CD4-positive, CD25-positive, alpha-beta regulatory T cell (primary cell): ENCODE data around the gene PSMA5. TPM values are rescaled to one million over a fixed set of nuclear protein-coding genes. Genes with fewer than 3 reads are reported as not detected.
"Not testable (repeated sequence)": the region's sequence is repeated elsewhere in the genome, so short reads cannot be mapped to it uniquely, and the experiment has no call there.

ENCODE experiments used
- ATAC-seq, 2 donors: fragments of 150-1000 bp; cut with Tn5 transposase; one replicate each; pipeline ENCODE4 v1.10.0; 2021; ENCODE audit warnings: low read depth in 2 of 2, moderate number of reproducible peaks in 2 of 2, moderate library complexity in 1 of 2
- DNase-seq, 3 donors: peaks; one replicate each; pipeline versions ENCODE4 v3.0.0 to v3.0.0-alpha.2; 2012 to 2022; ENCODE audit warnings: mixed read lengths in 1 of 3
- H3K27ac ChIP-seq: one replicate; pipeline ENCODE4 v1.7.0; 2013; ENCODE audit warnings: mild to moderate bottlenecking, low read length; ENCODE audit not compliant: insufficient read depth, poor library complexity, severe bottlenecking
- H3K27me3 ChIP-seq: one replicate; pipeline ENCODE4 v1.7.0; 2013; ENCODE audit warnings: low read length; ENCODE audit not compliant: control insufficient read depth, insufficient read depth
- H3K36me3 ChIP-seq: one replicate; pipeline ENCODE4 v1.7.0; 2013; ENCODE audit warnings: mild to moderate bottlenecking, low read length, moderate library complexity; ENCODE audit not compliant: control insufficient read depth, insufficient read depth
- H3K4me1 ChIP-seq: 2 replicates; pipeline ENCODE4 v1.7.0; 2013; ENCODE audit warnings: mild to moderate bottlenecking, low read length; ENCODE audit not compliant: insufficient read depth, control insufficient read depth, poor library complexity, severe bottlenecking
- H3K4me3 ChIP-seq: one replicate; pipeline ENCODE4 v1.7.0; 2013; ENCODE audit warnings: low read depth, mild to moderate bottlenecking, low read length, moderate library complexity
- H3K9me3 ChIP-seq, 2 experiments: 1 replicate in 1 of 2; 2 replicates in 1 of 2; pipeline ENCODE4 v1.7.0; 2013; ENCODE audit warnings: low read length in 2 of 2, mild to moderate bottlenecking in 1 of 2, moderate library complexity in 1 of 2; ENCODE audit not compliant: control insufficient read depth in 2 of 2
- H3K27ac Mint-ChIP-seq, 3 donors: one replicate each; pipeline ENCODE4 v1.8.0; 2020 to 2022; ENCODE audit warnings: mild to moderate bottlenecking in 3 of 3, mixed read lengths in 3 of 3, moderate library complexity in 2 of 3
- H3K27me3 Mint-ChIP-seq: one replicate; pipeline ENCODE4 v1.8.0; 2022; ENCODE audit warnings: mild to moderate bottlenecking, mixed read lengths
- H3K36me3 Mint-ChIP-seq: one replicate; pipeline ENCODE4 v1.8.0; 2020; ENCODE audit warnings: mixed read lengths
- H3K4me1 Mint-ChIP-seq, 4 donors: one replicate each; pipeline ENCODE4 v1.8.0; 2020 to 2022; ENCODE audit warnings: mixed read lengths in 4 of 4, mild to moderate bottlenecking in 1 of 4
- H3K4me3 Mint-ChIP-seq, 4 donors: one replicate each; pipeline ENCODE4 v1.8.0; 2020 to 2022; ENCODE audit warnings: mild to moderate bottlenecking in 4 of 4, mixed read lengths in 4 of 4, moderate library complexity in 3 of 4
- H3K9me3 Mint-ChIP-seq, 7 donors: one replicate each; pipeline ENCODE4 v1.8.0; 2020 to 2022; ENCODE audit warnings: mixed read lengths in 7 of 7, mild to moderate bottlenecking in 3 of 7, moderate library complexity in 2 of 7
- polyA plus RNA-seq, 4 donors: library from polyadenylated mRNA; unstranded; fragments of 300-500 nt; fragmentation: Illumina TruSeq; gene quantifications; one replicate each; pipeline ENCODE4 v1.2.3, GENCODE V29; 2021
- total RNA-seq: library from RNA; stranded (reverse); gene quantifications from one replicate; pipeline ENCODE4 v1.2.3, GENCODE V29; 2022

Gene PSMA5
- total RNA-seq (61.5 TPM), polyA plus RNA-seq (100 to 1,000 TPM; 121 to 207 (median 153) TPM)

DNA sequence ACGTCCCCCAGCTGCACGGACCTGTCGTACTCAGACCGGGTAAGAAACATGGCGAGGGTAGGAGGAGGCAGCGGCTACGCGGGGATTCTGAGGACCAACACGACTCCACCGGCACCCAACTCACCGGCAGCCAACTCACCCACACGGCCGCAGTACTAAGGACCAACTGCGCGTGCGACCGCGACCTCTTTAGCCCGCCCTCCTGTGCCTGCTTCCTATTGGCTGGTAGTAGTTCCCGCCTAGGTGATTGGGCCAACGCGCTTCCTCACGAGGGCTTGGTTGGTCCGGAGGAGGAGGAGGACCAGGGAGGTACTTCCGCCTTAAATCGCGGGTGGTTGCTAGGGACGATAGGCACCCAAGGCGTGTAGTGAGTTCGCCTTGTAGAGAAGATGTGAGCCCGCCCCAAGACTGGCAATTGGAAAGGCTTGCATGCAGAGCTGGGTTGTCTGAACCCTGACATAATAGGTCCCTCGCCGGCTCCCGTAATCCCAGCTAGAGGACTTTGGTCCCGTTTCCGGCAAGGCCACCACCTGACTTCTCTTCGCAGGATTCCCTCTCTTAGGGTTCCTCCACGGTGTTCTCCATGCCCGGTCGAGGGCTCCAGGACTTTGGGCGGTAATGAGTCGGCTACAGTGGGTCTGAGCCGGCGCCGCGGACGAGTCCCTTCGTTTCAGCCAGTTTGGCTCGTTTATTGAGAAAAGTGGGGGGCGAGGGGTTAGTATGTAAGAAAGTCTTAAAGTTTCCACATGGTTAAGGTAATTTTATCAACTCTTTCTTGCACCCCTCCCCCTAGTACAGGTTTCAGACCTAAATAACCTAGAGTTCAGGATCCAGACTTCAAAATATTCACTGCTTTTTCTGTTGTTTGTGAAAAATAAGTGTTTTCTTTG, at the start of gene PSMA5:
Gene PSMA5, minus strand, starts transcription at position 168 of the 890 bp plus-strand sequence. Its CDS starts 118 bp downstream, at position 50.
- H3K27ac ChIP-seq = peak within 1 kb of the TSS; percentile 95
- ATAC-seq (peak; percentile 95 to 96), DNase-seq (peak; percentile 94 to 100 (median 96))
- peaks cover 3% of the 10 kb centered on the region for H3K36me3 Mint-ChIP-seq
- peak within 1 kb of the TSS; percentile 97 to 99 (median 99) for H3K27ac Mint-ChIP-seq
- H3K4me3 Mint-ChIP-seq = peak within 1 kb of the TSS; percentile 98 to 99 (median 99)
- no peaks in the 10 kb centered on the region for H3K9me3 Mint-ChIP-seq
- H3K4me1 ChIP-seq = peaks cover 50% of the 10 kb centered on the region
- no peaks in the 10 kb centered on the region for H3K27me3 Mint-ChIP-seq
- H3K4me1 Mint-ChIP-seq = peaks cover 12 to 45% (median 36%) of the 10 kb centered on the region in 4 donors
- no peaks in the 10 kb centered on the region for H3K36me3 ChIP-seq
- no peaks in the 10 kb centered on the region for H3K9me3 ChIP-seq
- H3K4me3 ChIP-seq = peak within 1 kb of the TSS; percentile 98
- H3K27me3 ChIP-seq = no peaks in the 10 kb centered on the region

DNA sequence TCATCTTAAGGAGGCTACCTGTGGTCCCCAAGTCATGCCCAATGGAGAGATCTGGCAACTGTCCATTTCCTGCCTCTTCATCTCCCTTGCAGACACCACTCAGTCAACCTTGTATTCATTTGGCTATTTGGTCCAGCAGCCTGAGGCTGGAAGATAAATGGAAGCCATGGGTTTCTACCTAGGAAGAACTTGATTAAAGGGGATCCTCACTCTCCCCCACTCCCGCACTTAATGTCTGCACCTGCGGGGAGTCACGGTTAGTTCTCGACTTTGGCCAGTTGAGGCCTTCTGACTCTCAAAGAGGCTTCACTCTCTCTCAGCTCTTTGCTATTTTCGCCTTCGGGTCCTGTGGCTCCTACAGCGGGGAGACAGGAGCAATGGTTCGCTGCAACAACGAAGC, 49.0 kb upstream of the PSMA5 start:
- H3K9me3 ChIP-seq = no peaks in the 10 kb centered on the region
- Mint-ChIP-seq H3K27ac (no peak overlapping the region), H3K4me3 (no peak overlapping the region), H3K36me3 (no peaks in the 10 kb centered on the region), H3K4me1 (peaks cover 0 to 8% (median 4%) of the 10 kb centered on the region in 4 donors), H3K9me3 (peaks cover 0 to 2% (median 0%) of the 10 kb centered on the region in 7 donors), H3K27me3 (peaks cover 59% of the 10 kb centered on the region)
- no peak overlapping the region for H3K4me3 ChIP-seq
- H3K4me1 ChIP-seq = no peaks in the 10 kb centered on the region
- DNase-seq = no peak
- peaks cover 21% of the 10 kb centered on the region for H3K27me3 ChIP-seq
- H3K27ac ChIP-seq = no peak overlapping the region
- no peaks in the 10 kb centered on the region for H3K36me3 ChIP-seq
- ATAC-seq = no peak

DNA sequence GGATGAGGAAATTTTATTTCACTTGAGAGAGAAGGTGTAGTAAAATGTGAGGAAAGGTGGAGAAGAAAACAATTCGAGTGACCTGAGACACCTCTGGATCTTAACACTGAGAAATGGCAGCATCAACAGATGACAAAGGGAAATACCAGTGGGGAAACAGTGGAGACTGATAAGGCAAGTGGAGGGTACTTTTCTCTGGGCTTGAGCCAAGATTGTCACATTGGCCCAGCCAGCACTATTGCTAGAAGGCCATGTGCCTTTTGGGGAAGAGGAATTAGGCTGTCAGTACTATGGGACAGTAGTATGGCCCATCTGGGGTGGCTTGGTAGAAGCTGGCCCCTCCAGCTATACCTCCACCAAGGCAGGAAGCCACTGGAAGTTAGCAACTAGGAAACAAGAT, 48.4 kb upstream of the PSMA5 start:
- H3K9me3 Mint-ChIP-seq = peaks cover 0 to 2% (median 0%) of the 10 kb centered on the region in 7 donors
- Histone ChIP-seq H3K27me3 (peaks cover 27% of the 10 kb centered on the region), H3K4me3 (no peak overlapping the region), H3K4me1 (no peaks in the 10 kb centered on the region), H3K27ac (no peak overlapping the region), H3K9me3 (no peaks in the 10 kb centered on the region), H3K36me3 (no peaks in the 10 kb centered on the region)
- peaks cover 0 to 8% (median 4%) of the 10 kb centered on the region in 4 donors for H3K4me1 Mint-ChIP-seq
- no peak overlapping the region for H3K27ac Mint-ChIP-seq
- DNase-seq = no peak
- peaks cover 65% of the 10 kb centered on the region for H3K27me3 Mint-ChIP-seq
- no peak for ATAC-seq
- H3K4me3 Mint-ChIP-seq = no peak overlapping the region
- H3K36me3 Mint-ChIP-seq = no peaks in the 10 kb centered on the region

DNA sequence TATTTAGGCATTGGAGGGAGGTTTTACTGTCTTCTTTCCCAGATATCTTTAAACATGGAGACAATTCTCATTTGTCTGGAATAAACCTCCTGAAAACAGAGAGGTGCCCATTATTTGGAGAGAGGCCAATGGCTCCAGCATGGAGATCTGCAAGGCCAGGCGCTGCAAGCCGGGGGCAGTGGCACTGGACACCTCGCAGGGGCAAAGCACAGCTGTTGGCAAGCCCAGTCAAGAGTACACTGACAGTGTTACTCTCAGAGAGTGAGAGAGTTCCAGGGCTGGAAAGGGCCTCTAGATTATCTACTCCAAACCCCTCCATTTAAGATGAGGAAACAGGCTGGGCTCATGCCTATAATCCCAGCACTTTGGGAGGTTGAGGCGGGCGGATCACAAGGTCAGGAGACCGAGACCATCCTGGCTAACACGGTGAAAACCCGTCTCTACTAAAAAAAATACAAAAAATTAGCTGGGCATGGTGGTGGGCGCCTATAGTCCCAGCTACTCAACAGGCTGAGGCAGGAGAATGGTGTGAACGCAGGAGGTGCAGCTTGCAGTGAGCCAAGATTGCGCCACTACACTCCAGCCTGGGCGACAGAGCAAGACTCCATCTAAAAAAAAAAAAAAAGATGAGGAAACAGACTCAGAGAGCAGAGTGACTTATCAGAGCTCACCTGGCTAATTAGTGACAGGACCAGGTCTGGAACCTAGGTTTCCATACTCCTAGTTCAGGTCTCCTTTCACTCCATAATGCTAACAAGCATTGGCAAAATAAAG, 47.2 kb upstream of the PSMA5 start:
- not testable (repeated sequence) for ATAC-seq, H3K4me3 ChIP-seq, H3K4me1 Mint-ChIP-seq, H3K4me1 ChIP-seq, H3K27ac Mint-ChIP-seq, H3K9me3 ChIP-seq, DNase-seq, H3K36me3 Mint-ChIP-seq, H3K36me3 ChIP-seq, H3K27ac ChIP-seq, H3K4me3 Mint-ChIP-seq, H3K9me3 Mint-ChIP-seq
- peaks cover 32% of the 10 kb centered on the region for H3K27me3 ChIP-seq
- H3K27me3 Mint-ChIP-seq = peaks cover 75% of the 10 kb centered on the region

DNA sequence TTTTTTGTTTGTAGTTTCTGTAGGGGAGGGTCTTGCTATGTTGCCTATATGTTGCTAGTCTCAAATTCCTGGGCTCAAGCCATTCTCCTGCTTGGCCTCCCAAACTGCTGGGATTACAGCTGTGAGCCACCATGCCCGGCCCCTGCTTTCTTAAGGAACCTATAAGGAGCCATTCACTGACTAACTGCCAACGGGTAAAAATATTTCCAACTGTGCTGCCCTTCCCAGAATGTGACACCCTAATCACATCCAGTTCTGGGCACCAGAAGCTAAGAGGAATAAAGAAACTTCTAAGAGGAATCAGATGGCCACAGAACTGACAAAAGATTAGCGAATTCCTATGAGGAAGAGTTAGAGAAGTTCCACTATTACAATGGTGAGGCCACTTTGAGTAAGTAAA, 46.5 kb upstream of the PSMA5 start:
- H3K9me3 Mint-ChIP-seq = peaks cover 0 to 2% (median 0%) of the 10 kb centered on the region in 7 donors
- Histone ChIP-seq H3K4me1 (no peaks in the 10 kb centered on the region), H3K9me3 (no peaks in the 10 kb centered on the region), H3K4me3 (no peak overlapping the region), H3K27me3 (peaks cover 38% of the 10 kb centered on the region), H3K36me3 (no peaks in the 10 kb centered on the region), H3K27ac (no peak overlapping the region)
- H3K4me3 Mint-ChIP-seq = no peak overlapping the region
- peaks cover 79% of the 10 kb centered on the region for H3K27me3 Mint-ChIP-seq
- H3K36me3 Mint-ChIP-seq = no peaks in the 10 kb centered on the region
- no peaks in the 10 kb centered on the region for H3K4me1 Mint-ChIP-seq
- H3K27ac Mint-ChIP-seq = no peak overlapping the region
- DNase-seq (no peak), ATAC-seq (no peak)

DNA sequence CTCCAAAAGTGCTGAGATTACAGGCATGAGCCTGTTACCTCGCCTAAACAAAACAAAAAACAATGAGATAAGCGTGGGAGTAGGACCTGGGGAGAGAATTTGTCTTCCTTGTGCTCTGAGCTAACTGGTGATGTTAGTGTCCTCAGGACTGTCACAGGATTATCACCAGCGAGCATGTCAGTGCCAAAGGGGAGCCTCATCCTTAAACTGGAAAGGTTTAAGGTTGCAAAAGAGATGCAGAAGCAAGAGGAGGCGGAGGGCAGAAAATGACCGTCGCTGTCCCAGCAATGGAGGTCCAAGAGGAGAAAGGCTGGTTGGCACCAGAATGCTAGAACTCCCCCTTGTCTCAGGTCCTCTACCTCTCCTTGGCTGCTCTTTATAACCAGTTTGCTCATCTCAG, 44.0 kb upstream of the PSMA5 start:
- H3K36me3 ChIP-seq = no peaks in the 10 kb centered on the region
- Mint-ChIP-seq H3K9me3 (peaks cover 0 to 3% (median 0%) of the 10 kb centered on the region in 7 donors), H3K27me3 (peaks cover 82% of the 10 kb centered on the region), H3K4me3 (no peak overlapping the region), H3K4me1 (peaks cover 0 to 7% (median 5%) of the 10 kb centered on the region in 4 donors), H3K27ac (no peak overlapping the region), H3K36me3 (no peaks in the 10 kb centered on the region)
- H3K4me1 ChIP-seq = peaks cover 11% of the 10 kb centered on the region
- H3K27ac ChIP-seq = no peak overlapping the region
- DNase-seq (no peak), ATAC-seq (no peak)
- H3K4me3 ChIP-seq = no peak overlapping the region
- H3K9me3 ChIP-seq = no peaks in the 10 kb centered on the region
- H3K27me3 ChIP-seq = peaks cover 40% of the 10 kb centered on the region

DNA sequence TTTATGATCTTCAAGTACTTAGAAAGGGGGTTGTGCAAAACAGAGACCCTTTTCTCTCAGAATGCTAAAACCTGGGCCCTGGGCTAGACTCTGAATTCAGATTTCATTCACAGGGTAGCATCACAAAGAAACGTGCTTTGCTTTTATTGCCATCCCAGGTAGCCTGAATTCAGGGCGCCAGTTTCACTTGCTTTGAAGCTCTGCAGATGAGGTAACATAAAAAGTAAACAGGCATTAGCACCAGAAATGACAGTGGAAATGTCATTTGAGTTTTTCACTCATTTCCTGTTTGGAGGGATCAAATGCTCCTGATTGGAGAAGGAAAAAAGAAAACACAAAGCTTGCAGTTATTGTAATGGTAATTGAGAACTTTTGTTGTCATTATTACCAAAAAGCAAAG, 42.7 kb upstream of the PSMA5 start:
- H3K27me3 Mint-ChIP-seq = peaks cover 92% of the 10 kb centered on the region
- peaks cover 41% of the 10 kb centered on the region for H3K27me3 ChIP-seq
- no peaks in the 10 kb centered on the region for H3K36me3 Mint-ChIP-seq
- ATAC-seq (no peak), DNase-seq (no peak)
- no peak overlapping the region for H3K4me3 ChIP-seq
- peaks cover 0 to 3% (median 0%) of the 10 kb centered on the region in 7 donors for H3K9me3 Mint-ChIP-seq
- no peak overlapping the region for H3K27ac ChIP-seq
- H3K4me3 Mint-ChIP-seq = peak overlapping the region in 1 of 4 donors; percentile 1
- no peaks in the 10 kb centered on the region for H3K36me3 ChIP-seq
- peaks cover 11% of the 10 kb centered on the region for H3K4me1 ChIP-seq
- no peak overlapping the region for H3K27ac Mint-ChIP-seq
- H3K9me3 ChIP-seq = no peaks in the 10 kb centered on the region
- peaks cover 0 to 7% (median 5%) of the 10 kb centered on the region in 4 donors for H3K4me1 Mint-ChIP-seq
